IMR-90 (cell line): ENCODE measurements around the gene HOXA5. TPM values are rescaled to one million over a fixed set of nuclear protein-coding genes. Genes with fewer than 3 reads are reported as not detected.
A peak's percentile ranks its signal among the peaks of the same experiment; 100 is the strongest.

Experiments
- ATAC-seq: fragments of 200-7000 bp; cut with Tn5 transposase; 2 replicates; pipeline ENCODE4 v1.9.1; 2020; ENCODE audit warnings: low read depth, mild to moderate bottlenecking, moderate library complexity
- BruUV-seq: library from RNA; stranded (reverse); fragments of 400-500 nt; replicated peaks from 2 replicates; lab custom pipeline; 2021; lab: Mats Ljungman, UMichigan
- CTCF ChIA-PET: fragments of 300-600 bp; formaldehyde crosslinking; extraction: SDS; loops from one replicate; lab custom pipeline; 2021; ENCODE audit warnings: antibody characterized with exemption; lab: Yijun Ruan, JAX
- POLR2A ChIA-PET: fragments of 300-600 bp; sonication (Branson Sonifier 250); formaldehyde crosslinking; loops from one replicate; lab custom pipeline; 2022; ENCODE audit warnings: antibody characterized with exemption; ENCODE audit not compliant: unreplicated experiment; lab: Charles Lee
- DNase-seq: peaks from one replicate; pipeline ENCODE4 v3.0.0; 2013
- H2AFZ ChIP-seq: replicated peaks from 2 replicates; pipeline ENCODE3; 2013; ENCODE audit warnings: low read length, mild to moderate bottlenecking; ENCODE audit not compliant: poor library complexity
- H2AK5ac ChIP-seq: 2 replicates; pipeline ENCODE4 v1.6.1; 2013; ENCODE audit warnings: low read depth, low read length, inconsistent platforms
- H2AK9ac ChIP-seq: replicated peaks from 2 replicates; pipeline ENCODE3; 2013; ENCODE audit warnings: mild to moderate bottlenecking, low read depth, low read length, moderate library complexity; ENCODE audit not compliant: poor library complexity
- H2BK120ac ChIP-seq: 2 replicates; pipeline ENCODE4 v1.6.1; 2013; ENCODE audit warnings: low read depth, low read length, inconsistent platforms
- H2BK15ac ChIP-seq: 3 replicates; pipeline ENCODE4 v1.6.1; 2013; ENCODE audit warnings: low read depth, low read length, inconsistent platforms
- H2BK20ac ChIP-seq: 2 replicates; pipeline ENCODE4 v1.6.1; 2013; ENCODE audit warnings: low read depth, mild to moderate bottlenecking, inconsistent platforms, low read length, moderate library complexity
- H2BK5ac ChIP-seq: 2 replicates; pipeline ENCODE4 v1.6.1; 2013; ENCODE audit warnings: mild to moderate bottlenecking, low read depth, low read length, inconsistent platforms; ENCODE audit not compliant: poor library complexity, severe bottlenecking
- H3K14ac ChIP-seq: replicated peaks from 2 replicates; pipeline ENCODE4 v1.6.1; 2013; ENCODE audit warnings: low read depth, low read length, inconsistent platforms
- H3K18ac ChIP-seq: 2 replicates; pipeline ENCODE4 v1.6.1; 2013; ENCODE audit warnings: low read depth, low read length, control low read depth
- H3K23ac ChIP-seq: 2 replicates; pipeline ENCODE4 v1.6.1; 2013; ENCODE audit warnings: low read depth, low read length, inconsistent platforms
- H3K27ac ChIP-seq: 2 replicates; pipeline ENCODE4 v1.5.1; 2013; ENCODE audit warnings: mild to moderate bottlenecking, control low read depth, low read length; ENCODE audit not compliant: insufficient read depth
- H3K27me3 ChIP-seq: 2 replicates; pipeline ENCODE4 v1.6.1; 2013; ENCODE audit warnings: low read length; ENCODE audit not compliant: control insufficient read depth, insufficient read depth
- H3K36me3 ChIP-seq: 2 replicates; pipeline ENCODE4 v1.6.1; 2013; ENCODE audit warnings: low read length, mixed read lengths; ENCODE audit not compliant: control insufficient read depth, insufficient read depth
- H3K4ac ChIP-seq: 2 replicates; pipeline ENCODE4 v1.6.1; 2013; ENCODE audit warnings: low read depth, low read length, inconsistent platforms
- H3K4me1 ChIP-seq: 2 replicates; pipeline ENCODE4 v1.6.1; 2013; ENCODE audit warnings: low read length, mixed read lengths; ENCODE audit not compliant: control insufficient read depth, insufficient read depth
- H3K4me2 ChIP-seq: 2 replicates; pipeline ENCODE4 v1.6.1; 2013; ENCODE audit warnings: low read depth, mild to moderate bottlenecking, control low read depth, low read length, moderate library complexity
- H3K4me3 ChIP-seq: 2 replicates; pipeline ENCODE4 v1.5.1; 2013; ENCODE audit warnings: low read depth, mild to moderate bottlenecking, control low read depth, low read length, moderate library complexity; ENCODE audit not compliant: insufficient read depth
- H3K56ac ChIP-seq: 2 replicates; pipeline ENCODE4 v1.6.1; 2013; ENCODE audit warnings: low read length, inconsistent platforms; ENCODE audit not compliant: insufficient read depth; ENCODE audit errors: extremely low read depth
- H3K79me1 ChIP-seq, 2 experiments: 2 replicates each; pipeline ENCODE4 v1.6.1; 2013; ENCODE audit warnings: low read length in 2 of 2, inconsistent platforms in 1 of 2, low read depth in 1 of 2
- H3K9ac ChIP-seq: 2 replicates; pipeline ENCODE4 v1.6.1; 2013; ENCODE audit warnings: low read depth, low read length, control low read depth
- H3K9me1 ChIP-seq: 2 replicates; pipeline ENCODE4 v1.6.1; 2013; ENCODE audit warnings: low read length, inconsistent platforms; ENCODE audit not compliant: insufficient read depth
- H3K9me3 ChIP-seq: 2 replicates; pipeline ENCODE4 v1.6.1; 2013; ENCODE audit warnings: low read length; ENCODE audit not compliant: control insufficient read depth, insufficient read depth
- H4K20me1 ChIP-seq: 2 replicates; pipeline ENCODE4 v1.6.1; 2013; ENCODE audit warnings: low read length, inconsistent platforms; ENCODE audit not compliant: insufficient read depth
- H4K5ac ChIP-seq: 2 replicates; pipeline ENCODE4 v1.6.1; 2013; ENCODE audit warnings: mild to moderate bottlenecking, low read depth, low read length, control low read depth
- H4K8ac ChIP-seq, 2 experiments: 2 replicates each; pipeline ENCODE4 v1.6.1; 2013; ENCODE audit warnings: low read depth in 2 of 2, low read length in 2 of 2, control low read depth in 1 of 2, inconsistent platforms in 1 of 2
- H4K91ac ChIP-seq: 2 replicates; pipeline ENCODE4 v1.6.1; 2013; ENCODE audit warnings: low read depth, low read length, inconsistent platforms; ENCODE audit not compliant: insufficient read depth
- CHD1 ChIP-seq: IDR thresholded peaks from 2 replicates; pipeline ENCODE4 v1.6.1; 2012; ENCODE audit warnings: low read depth, low read length, improper control_type of control experiment
- RFX5 ChIP-seq: IDR thresholded peaks from 2 replicates; pipeline ENCODE4 v1.8.0; 2012; ENCODE audit warnings: low read depth, mild to moderate bottlenecking, low read length, moderate library complexity
- SMC3 ChIP-seq: fragments of 150-350 bp; IDR thresholded peaks from 2 replicates; pipeline ENCODE4 v1.6.1; 2016; ENCODE audit warnings: low read depth, mild to moderate bottlenecking, antibody characterized with exemption, low read length, moderate library complexity
- WGBS, 2 experiments: methylation state at CpG; one replicate each; pipeline versions ENCODE4 v1.1.5 to v1.1.7; 2013; ENCODE audit warnings: missing lambda C conversion rate in 2 of 2; ENCODE audit not compliant: insufficient read length in 1 of 2; ENCODE audit errors: extremely low coverage in 2 of 2; 5-methylcytosine and 5-hydroxymethylcytosine counted together
- dilution Hi-C: fragments of 300-500 bp; cut with HindIII; formaldehyde crosslinking; loops from one replicate; pipeline ENCODE4 v1.14.3; 2018; ENCODE audit warnings: low sequenced_read_pairs; ENCODE audit not compliant: unreplicated experiment
- in situ Hi-C: fragments of 300-500 bp; cut with MboI; formaldehyde crosslinking; loops from 3 replicates; pipeline ENCODE4 v1.14.3; 2019; ENCODE audit warnings: low sequenced_read_pairs, inconsistent platforms, mixed read lengths
- intact Hi-C: fragments of 100-400 bp; cut with micrococcal nuclease; formaldehyde crosslinking; loops from 2 replicates; pipeline ENCODE4 v1.10.0; 2022
- polyA plus RNA-seq, 3 experiments: library from polyadenylated mRNA; depleted of rRNA; stranded (reverse); fragments of >200 nt; gene quantifications; 2 replicates each; pipeline ENCODE4 v1.2.3, GENCODE V29; 2012; ENCODE audit warnings: low replicate concordance in 1 of 3
- total RNA-seq: library from RNA; depleted of rRNA; stranded (reverse); fragments of >200 nt; gene quantifications from 2 replicates; pipeline ENCODE4 v1.2.3, GENCODE V29; 2012

Gene HOXA5
- total and polyA plus RNA-seq, 2 of the 4 experiments (the other 2 are of a cell fraction): 19.9 to 29.4 TPM

- H3K56ac ChIP-seq: peak overlapping the region; percentile 55; the same call in 1 of the 2 replicates
- peak overlapping the region; percentile 90 for H3K14ac ChIP-seq
- H3K18ac ChIP-seq: peak overlapping the region; percentile 76
- peak; percentile 1; the same call in 1 of the 2 replicates for TF ChIP-seq SMC3
- no peak for TF ChIP-seq RFX5
- TF ChIP-seq CHD1: peak; percentile 91; the same call in 1 of the 2 replicates
- H3K27me3 ChIP-seq: no peaks in the 10 kb centered on the region
- ATAC-seq: no peak
- peak; percentile 80 for DNase-seq
- H3K4me2 ChIP-seq: peak overlapping the region; percentile 80
- peak overlapping the region; percentile 72 for H2AK5ac ChIP-seq
- ChIA-PET POLR2A (interaction anchor here (1.0 to 1.9 kb wide), 4 partner anchors 9 to 17 kb away, joined by 3 to 14 read pairs (median 4); no protein-coding TSS in a partner anchor), CTCF (interaction anchor here (0.5 to 1.6 kb wide), 9 partner anchors 12 to 412 kb away, joined by 3 to 4 read pairs (median 3); partner anchors contain the start of gene HOXA4)
- H3K79me1 ChIP-seq: peaks cover 10 to 26% of the 10 kb centered on the region in 2 experiments; a peak in 3 of 4 replicates
- peak overlapping the region; percentile 65 for H2AFZ ChIP-seq
- peak overlapping the region; percentile 94 for H3K23ac ChIP-seq
- peak overlapping the region; percentile 26; the same call in 2 of the 3 replicates for H2BK15ac ChIP-seq
- H3K9me3 ChIP-seq: no peaks in the 10 kb centered on the region
- peak overlapping the region; percentile 79 for H3K4ac ChIP-seq
- peak overlapping the region; percentile 98 for H3K27ac ChIP-seq
- H4K20me1 ChIP-seq: peaks cover 13% of the 10 kb centered on the region
- peak overlapping the region; percentile 65; a peak in 3 of 4 replicates for H4K8ac ChIP-seq
- 0 out of 2 replicates have a peak overlapping the region, but pooled peaks have one; percentile 38 for H2BK20ac ChIP-seq
- TSS peak; percentile 34 for BruUV-seq
- 3% methylated on average over 8 of the region's 38 CpGs; no CpG with 5 or more reads in 1 of the 2 experiments for WGBS, 2 experiments
- H3K36me3 ChIP-seq: peaks cover 10% of the 10 kb centered on the region
- in situ Hi-C loops (no loop called here), intact Hi-C loops (loop anchor here (1.0 to 2.0 kb wide), 2 partner anchors 24 to 246 kb away; no protein-coding TSS in a partner anchor), dilution Hi-C loops (no loop called here)
- H2AK9ac ChIP-seq: peak overlapping the region; percentile 59
- peak overlapping the region; percentile 68 for H2BK120ac ChIP-seq
- H3K9me1 ChIP-seq: no peaks in the 10 kb centered on the region
- H3K9ac ChIP-seq: peak overlapping the region; percentile 99
- peak overlapping the region; percentile 91 for H2BK5ac ChIP-seq
- H4K91ac ChIP-seq: peak overlapping the region; percentile 88
- H3K4me3 ChIP-seq: peak overlapping the region; percentile 92
- H3K4me1 ChIP-seq: peaks cover 15% of the 10 kb centered on the region
- H4K5ac ChIP-seq: peak overlapping the region; percentile 89
Observed at GRCh38 chr7:27098578-27099451, 44.7 kb downstream of the HOXA5 start.
